Epidermal melanocyte (primary cell): ENCODE results near the gene LEKR1.

Experiments used
- DNase-seq: peaks from one replicate; pipeline ENCODE4 v3.0.0; 2011; ENCODE audit warnings: low spot score; ENCODE audit not compliant: insufficient read length

Gene LEKR1

GRCh38 chr3:157058392-157059071 lies 232.4 kb downstream of the LEKR1 start:
- DNase-seq, result no peak

GRCh38 chr3:157059181-157059580 lies 233.0 kb downstream of the LEKR1 start:
- no peak for DNase-seq

- no peak for DNase-seq
Measured at GRCh38 chr3:157059661-157060060, 233.5 kb downstream of the LEKR1 start.

- no peak for DNase-seq
Measured at GRCh38 chr3:157061265-157061664, 235.1 kb downstream of the LEKR1 start.

- no peak for DNase-seq
Measured at GRCh38 chr3:157063469-157063868, 237.3 kb downstream of the LEKR1 start.

GRCh38 chr3:157063926-157064325 lies 237.8 kb downstream of the LEKR1 start:
- no peak for DNase-seq

- DNase-seq, result no peak
Measured at GRCh38 chr3:157064402-157064801, 238.2 kb downstream of the LEKR1 start.

GRCh38 chr3:157065201-157065600 lies 239.0 kb downstream of the LEKR1 start:
- no peak for DNase-seq

- no peak for DNase-seq
Measured at GRCh38 chr3:157066335-157067098, 240.4 kb downstream of the LEKR1 start.

- no peak for DNase-seq
Measured at GRCh38 chr3:157067114-157067513, 241.0 kb downstream of the LEKR1 start.

- no peak for DNase-seq
Measured at GRCh38 chr3:157069406-157069805, 243.3 kb downstream of the LEKR1 start.

GRCh38 chr3:157069846-157070677 lies 243.9 kb downstream of the LEKR1 start:
- DNase-seq, result no peak

GRCh38 chr3:157070678-157070999 lies 244.5 kb downstream of the LEKR1 start:
- no peak for DNase-seq

GRCh38 chr3:157071744-157072525 lies 245.8 kb downstream of the LEKR1 start:
- no peak for DNase-seq

- DNase-seq, result peak; percentile 30
Measured at GRCh38 chr3:157073810-157074209, 247.7 kb downstream of the LEKR1 start.

- DNase-seq, result no peak
Measured at GRCh38 chr3:157074490-157074889, 248.3 kb downstream of the LEKR1 start.

- no peak for DNase-seq
Measured at GRCh38 chr3:157074981-157075380, 248.8 kb downstream of the LEKR1 start.

- DNase-seq, result peak; percentile 59
Measured at GRCh38 chr3:157075693-157076420, 249.7 kb downstream of the LEKR1 start.

- no peak for DNase-seq
Measured at GRCh38 chr3:157077565-157077991, 251.4 kb downstream of the LEKR1 start.

GRCh38 chr3:157078131-157078810 lies 252.1 kb downstream of the LEKR1 start:
- DNase-seq, result no peak
